SU-DHL-6 (cell line): ENCODE results near the gene PLA2G4B.

ENCODE experiments used
- CTCF ChIP-seq: fragments of 200-600 bp; sonication (generic); IDR thresholded peaks from one replicate; pipeline ENCODE4 v1.5.1; 2017; ENCODE audit warnings: antibody characterized with exemption, mild to moderate bottlenecking, low read length, moderate library complexity; ENCODE audit not compliant: insufficient read depth, poor library complexity, severe bottlenecking
- EZH2phosphoT487 ChIP-seq: fragments of 200-600 bp; sonication (generic), shearing (Covaris generic); conservative IDR thresholded peaks from 2 replicates; pipeline ENCODE4 v1.6.1; 2018; ENCODE audit warnings: mild to moderate bottlenecking, antibody characterized with exemption, low read length, moderate library complexity, mixed read lengths

GRCh38 chr15:41883484-41883825, 44.8 kb downstream of the PLA2G4B start:
- TF ChIP-seq CTCF (no peak), EZH2phosphoT487 (no peak)
